Measurements from ENCODE around the gene TERC. TPM values are rescaled to one million over a fixed set of nuclear protein-coding genes. Genes with fewer than 3 reads are reported as not detected.

TERC gene
- total RNA-seq (2022; extraction: Qiagen RNA extraction): 0.42 TPM in 1 of 5 replicates, not detected in the others

DNA sequence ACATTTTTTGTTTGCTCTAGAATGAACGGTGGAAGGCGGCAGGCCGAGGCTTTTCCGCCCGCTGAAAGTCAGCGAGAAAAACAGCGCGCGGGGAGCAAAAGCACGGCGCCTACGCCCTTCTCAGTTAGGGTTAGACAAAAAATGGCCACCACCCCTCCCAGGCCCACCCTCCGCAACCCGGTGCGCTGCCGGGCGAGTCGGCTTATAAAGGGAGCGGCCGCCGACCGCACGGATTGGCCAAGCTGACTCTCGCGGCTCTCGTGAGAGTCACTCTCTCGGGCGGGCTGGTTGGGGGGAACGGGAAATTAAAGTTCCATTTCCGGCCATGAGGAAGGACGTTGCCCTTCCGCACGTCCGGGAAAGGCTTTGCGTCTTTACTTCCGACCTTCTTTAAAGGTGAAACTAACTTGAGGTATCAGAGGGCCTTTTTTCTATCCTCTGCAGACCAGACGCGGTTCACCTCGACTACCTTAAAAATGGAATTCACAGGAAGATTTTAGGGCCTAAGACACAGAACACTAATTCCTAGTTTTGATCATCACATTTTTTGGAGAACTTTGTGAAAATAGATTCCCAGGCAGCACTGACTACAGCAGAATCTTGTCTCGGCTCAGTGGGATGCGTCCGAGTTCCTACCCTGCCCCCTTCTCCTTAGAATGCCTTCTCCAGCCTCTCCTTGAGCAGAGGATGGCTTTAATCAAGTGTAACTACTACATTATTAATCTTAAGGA lies at the start of gene TERC:
TERC (minus strand) TSS at position 179 of the 731 bp plus-strand sequence.

DNA sequence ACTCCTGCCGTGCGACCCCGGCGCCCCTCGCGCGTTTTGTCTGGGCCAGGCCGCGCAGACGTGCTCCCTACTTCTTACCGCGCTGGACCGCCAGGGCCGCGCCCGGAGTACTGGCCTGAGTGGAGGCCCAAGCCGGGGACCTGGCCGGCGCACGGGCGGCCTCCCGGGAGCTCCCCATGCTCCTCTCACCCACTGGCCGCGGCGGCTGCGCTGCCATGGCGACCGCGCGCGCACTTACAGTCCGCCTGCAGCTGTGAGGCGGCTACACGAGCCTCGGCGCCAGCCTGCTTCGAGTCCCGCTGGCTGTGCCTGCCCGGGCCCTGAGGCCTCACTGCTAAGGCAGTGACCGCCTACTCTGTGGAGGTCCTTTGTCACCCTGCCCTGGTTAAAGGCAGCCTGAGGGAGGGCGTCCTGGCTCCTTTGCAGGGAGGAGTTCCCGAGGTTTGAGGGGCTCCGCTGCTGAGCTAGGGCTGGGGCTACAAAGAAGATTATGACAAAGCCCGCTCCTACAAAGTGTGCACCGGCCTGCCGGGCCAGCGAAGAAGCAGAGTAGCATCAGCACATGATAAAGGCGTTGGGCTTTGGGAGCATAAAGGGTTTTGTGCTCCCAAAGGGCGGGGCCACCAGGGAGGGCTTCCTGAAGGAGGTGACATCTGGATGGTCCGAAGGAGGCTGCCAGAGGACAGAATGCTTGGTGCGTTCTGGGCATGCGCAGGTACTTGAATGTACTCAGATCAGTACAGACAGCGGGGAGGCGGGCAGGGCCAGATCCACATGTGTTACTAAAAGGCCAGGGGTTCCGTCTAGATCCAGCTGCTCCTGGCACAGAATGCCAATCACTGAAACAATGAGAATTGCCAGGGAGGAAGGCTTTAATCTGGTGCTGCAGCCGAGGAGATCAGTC lies 47.7 kb upstream of the TERC start, which contains the start of the genes LRRC34 and LRRIQ4:
LRRC34 (minus strand) TSS at position 573 of the 904 bp plus-strand sequence; CDS start at position 217, 356 bp downstream.
LRRIQ4 (plus strand) TSS at position 539 of the 904 bp plus-strand sequence. CDS start 9,052 bp downstream, outside the sequence.

DNA sequence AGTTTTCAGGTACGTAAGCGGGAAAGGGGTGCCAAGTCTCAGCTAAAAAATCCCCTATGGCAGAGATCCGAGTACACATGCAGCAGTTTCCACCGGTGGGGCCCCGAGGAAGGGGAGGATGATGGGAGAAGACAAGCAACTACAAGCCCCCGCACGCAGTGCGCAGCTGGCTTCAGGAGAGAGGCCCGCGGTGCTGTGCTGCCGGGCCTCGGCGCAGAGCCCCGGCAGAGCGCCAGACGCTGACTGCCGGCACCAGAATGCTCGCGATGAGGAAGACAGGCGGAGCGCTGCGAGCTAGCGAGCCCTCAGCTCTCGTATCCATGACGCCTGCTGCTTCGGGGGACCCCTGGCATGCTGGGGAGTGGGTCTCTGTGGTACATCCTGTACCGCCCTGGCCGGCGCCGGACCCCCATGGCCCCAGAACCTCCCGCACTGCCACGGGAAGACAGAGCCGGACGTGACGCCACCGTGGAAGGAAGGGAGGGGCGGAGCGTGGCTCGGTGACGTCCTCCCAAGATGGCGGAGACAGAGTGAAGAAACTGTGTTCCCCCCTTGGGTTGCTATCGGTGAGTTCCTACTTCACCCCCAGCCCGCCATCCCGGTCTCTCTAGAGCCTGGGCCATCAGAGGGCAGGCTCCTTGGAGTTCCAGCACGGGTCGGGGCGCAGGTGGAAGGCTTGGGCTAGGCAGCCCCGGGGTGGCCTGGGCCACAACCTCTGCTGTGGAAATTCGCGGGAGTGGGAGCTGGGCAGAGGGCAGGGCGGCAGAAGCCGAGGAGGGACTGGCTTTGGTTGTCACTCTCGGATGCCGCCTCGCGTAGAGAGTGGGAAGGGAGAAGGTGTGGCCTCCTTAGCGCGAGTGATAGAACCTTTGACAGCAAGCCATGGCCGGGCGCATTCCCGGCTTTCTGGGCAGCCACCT lies 8.3 kb upstream of the TERC start, which contains the start of gene MYNN:
MYNN (plus strand) TSS at position 500 of the 920 bp plus-strand sequence. CDS start 900 bp downstream, outside the sequence.

DNA sequence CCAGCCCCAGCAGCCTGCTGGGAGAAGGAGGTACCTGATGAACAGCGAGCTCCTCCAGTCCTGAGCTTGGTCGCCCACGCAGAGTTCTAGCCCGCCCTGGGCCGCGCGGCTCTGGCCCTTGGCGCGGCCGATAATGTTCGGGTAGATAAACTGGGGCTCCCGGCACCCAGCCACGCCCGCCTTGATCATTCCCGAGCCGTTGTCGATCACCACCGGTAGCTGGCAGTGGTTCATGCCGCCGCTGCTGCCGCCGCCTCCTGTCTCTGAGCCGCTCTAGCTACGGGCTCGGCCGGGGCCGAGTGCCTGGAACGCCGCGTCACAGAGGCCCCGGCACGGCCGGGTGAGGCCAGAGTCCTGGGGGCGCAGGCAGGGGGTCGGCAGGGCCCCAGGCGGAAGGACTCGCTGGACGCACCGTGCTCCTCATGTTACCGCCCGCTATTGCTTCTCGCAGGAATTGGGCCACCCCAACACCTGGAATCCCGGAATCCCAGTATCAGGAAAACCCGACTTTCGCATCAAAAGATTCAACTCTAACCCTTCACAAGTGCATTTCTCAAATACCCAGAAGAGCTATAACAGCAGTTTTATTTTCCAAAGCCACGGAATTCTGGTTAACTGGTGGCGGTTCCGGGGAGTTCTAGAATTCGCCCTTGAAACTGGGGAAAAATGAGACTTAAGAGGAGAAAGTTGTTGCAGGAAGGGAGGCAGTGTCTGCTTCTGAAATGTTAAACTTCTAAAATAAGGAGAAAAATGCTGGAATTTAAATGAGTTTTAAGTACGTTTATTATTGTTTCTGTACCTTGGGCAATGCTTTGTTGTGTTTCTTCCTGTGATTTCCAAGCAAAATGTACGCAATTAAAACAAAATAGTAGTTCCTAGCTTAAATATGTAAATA lies 4.7 kb upstream of the TERC start, which contains the start of gene ACTRT3:
ACTRT3 (minus strand) TSS at position 275 of the 895 bp plus-strand sequence; CDS start at position 234, 41 bp downstream.

Other genes with a start within 250 kb of the TERC start
- 0.05 TPM in 1 of 5 replicates, not detected in the others for gene MECOM, start 101.3 kb downstream of the TERC start, total RNA-seq (2022; extraction: Qiagen RNA extraction)
- gene ACTRT3, start 4.5 kb upstream of the TERC start, total RNA-seq (2022; extraction: Qiagen RNA extraction): 2.2 to 3.1 TPM (median 2.8 TPM) in 5 replicates
- gene MYNN, start 8.3 kb upstream of the TERC start, total RNA-seq (2022; extraction: Qiagen RNA extraction): 7.7 to 10.6 TPM (median 9.6 TPM) in 5 replicates
- gene LRRIQ4, start 47.8 kb upstream of the TERC start, total RNA-seq (2022; extraction: Qiagen RNA extraction): not detected in 5 replicates
- gene LRRC34, start 47.8 kb upstream of the TERC start, total RNA-seq (2022; extraction: Qiagen RNA extraction): not detected in 5 replicates
- gene LRRC31, start 104.9 kb upstream of the TERC start, total RNA-seq (2022; extraction: Qiagen RNA extraction): not detected in 5 replicates
- gene SAMD7, start 146.5 kb upstream of the TERC start, total RNA-seq (2022; extraction: Qiagen RNA extraction): not detected in 5 replicates
- 78.3 to 130 TPM (median 88.5 TPM) in 5 replicates for gene SEC62, start 201.7 kb upstream of the TERC start, total RNA-seq (2022; extraction: Qiagen RNA extraction)

Data from A549 treated with Mapracorat at 1 μM for 4 hours (cell line).